LNCAP (cell line): Measurements from ENCODE around the gene MSI2.

Source experiments
- TF ChIP-seq, protein P1 (sequence below): fragments of 450-650 bp; IDR thresholded peaks from 2 replicates; pipeline ENCODE4 v1.5.1; 2017; ENCODE audit warnings: mild to moderate bottlenecking

MSI2 gene

DNA sequence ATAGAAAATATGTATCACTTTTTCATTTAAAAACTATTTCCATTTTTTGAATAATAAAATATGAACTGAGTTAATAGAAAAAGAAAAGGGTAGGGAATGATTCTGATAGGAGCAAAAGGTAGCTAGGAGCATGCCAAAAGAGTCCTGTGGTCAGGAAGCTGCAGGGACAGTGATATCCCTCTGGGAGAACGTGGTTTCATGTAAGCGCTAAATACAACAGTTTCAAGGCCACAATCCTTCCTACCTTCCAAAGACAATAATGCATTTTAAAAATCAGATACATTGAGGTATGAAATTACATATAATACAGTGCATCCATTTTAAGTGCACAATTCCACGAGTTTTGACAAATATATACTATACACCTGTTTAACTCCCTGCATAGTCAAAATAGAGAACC lies 432.9 kb downstream of the MSI2 start:
- TF ChIP-seq, protein P1, sequence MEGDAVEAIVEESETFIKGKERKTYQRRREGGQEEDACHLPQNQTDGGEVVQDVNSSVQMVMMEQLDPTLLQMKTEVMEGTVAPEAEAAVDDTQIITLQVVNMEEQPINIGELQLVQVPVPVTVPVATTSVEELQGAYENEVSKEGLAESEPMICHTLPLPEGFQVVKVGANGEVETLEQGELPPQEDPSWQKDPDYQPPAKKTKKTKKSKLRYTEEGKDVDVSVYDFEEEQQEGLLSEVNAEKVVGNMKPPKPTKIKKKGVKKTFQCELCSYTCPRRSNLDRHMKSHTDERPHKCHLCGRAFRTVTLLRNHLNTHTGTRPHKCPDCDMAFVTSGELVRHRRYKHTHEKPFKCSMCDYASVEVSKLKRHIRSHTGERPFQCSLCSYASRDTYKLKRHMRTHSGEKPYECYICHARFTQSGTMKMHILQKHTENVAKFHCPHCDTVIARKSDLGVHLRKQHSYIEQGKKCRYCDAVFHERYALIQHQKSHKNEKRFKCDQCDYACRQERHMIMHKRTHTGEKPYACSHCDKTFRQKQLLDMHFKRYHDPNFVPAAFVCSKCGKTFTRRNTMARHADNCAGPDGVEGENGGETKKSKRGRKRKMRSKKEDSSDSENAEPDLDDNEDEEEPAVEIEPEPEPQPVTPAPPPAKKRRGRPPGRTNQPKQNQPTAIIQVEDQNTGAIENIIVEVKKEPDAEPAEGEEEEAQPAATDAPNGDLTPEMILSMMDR = no peak

DNA sequence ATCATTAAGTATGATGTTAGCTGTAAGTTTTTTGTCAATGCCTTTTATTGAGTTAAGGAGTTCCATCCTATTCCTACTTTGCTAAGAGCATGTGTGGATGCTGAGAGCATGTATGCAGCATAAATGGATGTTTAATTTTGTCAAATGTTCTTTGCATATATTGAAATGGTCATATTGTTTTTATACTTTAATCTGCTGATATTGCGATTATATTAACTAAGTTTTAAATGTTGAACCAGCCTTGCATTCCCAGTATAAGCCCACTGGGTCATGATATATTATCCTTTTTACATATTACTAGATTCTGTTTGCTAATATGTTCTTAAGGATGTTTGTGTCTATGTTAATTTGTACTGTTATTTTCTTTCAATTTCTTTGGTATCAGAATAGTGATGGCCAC lies 435.6 kb downstream of the MSI2 start:
- TF ChIP-seq, protein P1 = no peak

DNA sequence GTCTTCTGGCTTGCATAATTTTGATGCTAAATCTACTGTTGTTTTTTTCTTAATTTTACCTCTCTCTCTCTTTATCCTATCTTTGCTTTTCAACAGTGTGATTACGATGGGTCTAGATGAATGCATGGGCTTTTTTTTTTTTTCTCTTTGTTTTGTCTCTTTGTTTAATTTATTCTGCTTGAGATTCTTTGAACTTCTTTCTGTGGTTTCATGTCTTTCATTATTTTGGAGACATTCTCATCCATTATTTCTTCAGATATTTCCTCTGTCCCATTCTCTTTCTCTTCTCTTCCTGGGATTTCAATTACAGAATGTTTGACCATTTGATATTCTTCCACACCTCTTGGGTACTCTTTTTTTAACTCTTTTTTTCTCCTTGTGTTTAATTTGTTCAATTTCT lies 436.4 kb downstream of the MSI2 start:
- TF ChIP-seq, protein P1 = no peak

DNA sequence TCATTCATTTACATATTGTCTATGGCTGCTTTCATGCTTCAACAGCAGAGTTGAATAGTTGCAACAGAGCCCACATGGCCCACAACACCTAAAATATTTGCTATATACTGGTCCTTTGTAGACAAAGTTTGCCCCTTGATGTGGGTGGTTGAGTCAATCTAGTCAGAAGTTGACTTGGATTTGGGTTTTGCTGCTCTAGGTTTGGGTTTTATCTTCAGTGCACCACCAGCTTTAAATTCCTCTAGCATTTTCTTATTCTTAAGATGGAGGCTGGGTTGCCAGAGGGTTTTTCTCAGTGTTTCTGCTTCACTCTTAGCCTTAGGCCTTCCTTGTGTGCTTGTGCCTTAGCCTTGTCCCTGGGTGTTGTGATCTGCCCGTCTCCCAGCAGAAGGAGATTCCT lies 437.7 kb downstream of the MSI2 start:
- TF ChIP-seq, protein P1 = no peak

GRCh38 chr17:57696050-57696449 lies 439.7 kb downstream of the MSI2 start:
- TF ChIP-seq, protein P1 = no peak

GRCh38 chr17:57697197-57697596 lies 440.9 kb downstream of the MSI2 start:
- TF ChIP-seq, protein P1 = no peak

DNA sequence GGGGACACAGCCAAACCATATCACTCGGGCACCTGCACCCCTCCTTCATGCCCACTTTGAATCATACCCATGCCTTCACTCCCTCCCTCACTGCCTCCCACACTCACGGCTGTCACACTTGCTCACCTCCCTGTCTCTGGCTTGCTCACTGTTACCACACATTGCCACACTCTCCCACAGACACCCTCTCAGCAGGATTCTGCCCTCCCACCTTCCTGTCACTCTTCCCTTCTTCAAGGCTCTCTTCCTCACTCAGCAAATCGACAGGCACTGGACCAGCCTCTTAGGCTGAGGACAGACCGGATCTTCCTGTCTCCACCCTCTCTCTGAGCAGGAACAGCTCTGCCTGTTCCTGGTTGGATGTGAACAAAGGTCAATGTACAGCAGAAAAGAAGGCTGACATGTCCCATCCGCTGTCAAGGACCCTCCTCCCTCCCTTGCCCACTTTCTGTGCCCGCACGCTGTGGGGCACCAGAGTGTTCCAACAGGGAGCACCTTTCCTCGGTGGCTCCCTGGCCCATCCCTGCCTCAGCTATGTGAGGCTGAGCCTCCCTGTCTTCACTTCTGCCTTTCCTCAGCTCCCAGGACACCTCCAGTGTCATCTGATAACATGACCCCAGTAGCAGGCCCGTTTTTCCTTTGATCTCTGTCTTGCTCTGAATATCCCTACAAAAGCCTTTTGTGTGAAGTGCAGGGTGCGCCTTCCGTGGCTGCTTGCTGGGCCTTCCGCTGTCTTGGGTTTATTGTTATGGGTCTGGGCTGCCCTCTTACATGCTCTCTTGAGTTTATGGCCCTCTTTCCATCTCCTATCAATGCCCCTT lies 441.8 kb downstream of the MSI2 start:
- TF ChIP-seq, protein P1 = no peak

- TF ChIP-seq, protein P1 = no peak
Observed at GRCh38 chr17:57699751-57700219, 443.5 kb downstream of the MSI2 start.
